GM23248 (cell line): ENCODE data around the gene ECT2L. TPM values are rescaled to one million over a fixed set of nuclear protein-coding genes. Genes with fewer than 3 reads are reported as not detected.

Source experiments
- DNase-seq: peaks from one replicate; pipeline ENCODE4 v3.0.0-alpha.2; 2015
- H2AFZ ChIP-seq: fragments of 200-600 bp; sonication (generic); 2 replicates; pipeline ENCODE4 v1.6.1; 2016; ENCODE audit warnings: antibody characterized with exemption
- H3F3A ChIP-seq: fragments of 200-600 bp; sonication (generic); 2 replicates; pipeline ENCODE4 v1.6.1; 2016; ENCODE audit warnings: mild to moderate bottlenecking, antibody characterized with exemption, mixed run types; ENCODE audit not compliant: insufficient read depth
- H3K27ac ChIP-seq: fragments of 200-600 bp; sonication (generic); 2 replicates; pipeline ENCODE4 v1.5.1; 2016; ENCODE audit warnings: mild to moderate bottlenecking
- H3K27me3 ChIP-seq: fragments of 200-600 bp; sonication (generic); replicated peaks from 2 replicates; pipeline ENCODE4 v1.6.1; 2016; ENCODE audit warnings: mild to moderate bottlenecking; ENCODE audit not compliant: insufficient read depth
- H3K36me3 ChIP-seq: fragments of 200-600 bp; sonication (generic); 2 replicates; pipeline ENCODE4 v1.6.1; 2016; ENCODE audit warnings: low read depth, mild to moderate bottlenecking
- H3K4me1 ChIP-seq: fragments of 200-600 bp; sonication (generic); 2 replicates; pipeline ENCODE4 v1.6.1; 2016; ENCODE audit warnings: mild to moderate bottlenecking; ENCODE audit not compliant: insufficient read depth
- H3K4me2 ChIP-seq: fragments of 200-600 bp; sonication (generic); one replicate; pipeline ENCODE4 v1.6.1; 2016; ENCODE audit warnings: mild to moderate bottlenecking; ENCODE audit not compliant: unreplicated experiment
- H3K4me3 ChIP-seq: fragments of 200-600 bp; sonication (generic); 2 replicates; pipeline ENCODE4 v1.5.1; 2016; ENCODE audit warnings: mild to moderate bottlenecking
- H3K79me2 ChIP-seq: fragments of 200-600 bp; sonication (generic); 2 replicates; pipeline ENCODE4 v1.6.1; 2016; ENCODE audit warnings: mild to moderate bottlenecking; ENCODE audit not compliant: insufficient read depth
- H3K9ac ChIP-seq: fragments of 200-600 bp; sonication (generic); 2 replicates; pipeline ENCODE4 v1.6.1; 2016; ENCODE audit warnings: mild to moderate bottlenecking
- H3K9me2 ChIP-seq: fragments of 200-600 bp; sonication (generic); 2 replicates; pipeline ENCODE4 v1.6.1; 2016; ENCODE audit warnings: mixed run types, mild to moderate bottlenecking, moderate library complexity; ENCODE audit not compliant: insufficient read depth
- H3K9me3 ChIP-seq: fragments of 200-600 bp; sonication (generic); one replicate; pipeline ENCODE4 v1.6.1; 2017; ENCODE audit warnings: low read depth
- H4K20me1 ChIP-seq: fragments of 200-600 bp; sonication (generic); 2 replicates; pipeline ENCODE4 v1.6.0; 2016; ENCODE audit not compliant: insufficient read depth
- EZH2 ChIP-seq: fragments of 200-600 bp; sonication (generic); IDR thresholded peaks from 2 replicates; pipeline ENCODE4 v1.6.1; 2018; ENCODE audit warnings: antibody characterized with exemption, mild to moderate bottlenecking; ENCODE audit not compliant: insufficient read depth, poor library complexity, severe bottlenecking
- EZH2phosphoT487 ChIP-seq: fragments of 200-600 bp; sonication (generic); IDR thresholded peaks from 2 replicates; pipeline ENCODE4 v1.6.1; 2018; ENCODE audit warnings: antibody characterized with exemption, moderate library complexity, mild to moderate bottlenecking, low read depth; ENCODE audit not compliant: insufficient read depth
- WGBS, 2 experiments: methylation state at CpG; one replicate each; pipeline ENCODE4 v1.1.6; 2015 to 2017; ENCODE audit warnings: low lambda C conversion rate in 2 of 2, low coverage in 1 of 2; ENCODE audit errors: missing lambda C conversion rate in 2 of 2; 5-methylcytosine and 5-hydroxymethylcytosine counted together
- in situ Hi-C: fragments of 300-500 bp; cut with MboI; formaldehyde crosslinking; loops from 2 replicates; pipeline ENCODE4 v1.15.0; 2020
- polyA plus RNA-seq: library from polyadenylated mRNA; unstranded; fragments of >200 nt; fragmentation: Nextera tagmentation; extraction: Ambion mirVana; gene quantifications from 2 replicates; pipeline ENCODE4 v1.2.1, GENCODE V29; 2016
- total RNA-seq: library from RNA; depleted of rRNA; stranded (reverse); fragments of >200 nt; shearing (Covaris generic); gene quantifications from 2 replicates; pipeline ENCODE4 v1.2.3, GENCODE V29; 2014

ECT2L gene
- total and polyA plus RNA-seq, 2 experiments from 2014 or later: not detected

DNA sequence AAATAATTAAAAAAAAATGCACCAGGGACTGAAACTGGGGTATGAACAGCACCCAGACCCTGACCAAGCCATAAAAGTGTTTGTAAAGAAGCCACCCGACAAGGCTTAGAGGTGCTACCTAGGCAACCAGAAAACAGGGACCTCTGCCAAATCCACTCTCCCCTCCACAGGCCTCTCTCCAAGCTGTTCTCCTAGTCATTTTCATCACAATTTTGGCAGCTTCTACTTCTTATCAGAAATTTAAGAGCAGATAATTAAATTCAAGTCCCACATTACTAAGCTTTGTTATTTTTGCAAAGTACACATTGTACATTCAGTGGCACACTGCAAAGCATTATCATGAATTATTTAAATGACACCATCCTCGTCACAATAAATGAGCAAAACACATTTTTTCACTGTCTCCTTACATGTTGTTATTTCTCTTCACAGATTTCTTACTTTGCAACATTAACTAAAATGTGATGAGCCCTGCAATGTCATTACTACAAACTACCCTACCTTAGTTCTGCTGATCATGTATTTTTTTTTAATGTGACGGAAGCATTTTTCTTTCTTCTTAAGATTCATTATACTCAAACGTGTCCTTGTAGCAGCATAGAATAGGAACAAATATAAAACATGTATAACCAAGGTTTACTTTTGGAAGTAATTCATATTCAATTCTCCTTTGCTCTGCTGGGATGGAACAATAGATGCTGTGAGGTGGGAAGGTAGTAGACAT, 38.1 kb downstream of the ECT2L start:
- no peaks in the 10 kb centered on the region for H3K36me3 ChIP-seq
- no peak overlapping the region for H3K9ac ChIP-seq
- in situ Hi-C loops: no loop called here
- no peaks in the 10 kb centered on the region for H3K9me2 ChIP-seq
- H3K4me1 ChIP-seq: no peaks in the 10 kb centered on the region
- H3K4me2 ChIP-seq: no peak overlapping the region
- H3K4me3 ChIP-seq: no peak overlapping the region
- DNase-seq: no peak
- H3K27ac ChIP-seq: no peak overlapping the region
- WGBS, 2 experiments: 68 to 72% methylated on average over 4 of the region's 4 CpGs
- TF ChIP-seq EZH2phosphoT487: no peak
- no peak for TF ChIP-seq EZH2
- no peaks in the 10 kb centered on the region for H3F3A ChIP-seq
- H3K9me3 ChIP-seq: no peaks in the 10 kb centered on the region
- no peaks in the 10 kb centered on the region for H4K20me1 ChIP-seq
- H3K27me3 ChIP-seq: no peaks in the 10 kb centered on the region
- no peaks in the 10 kb centered on the region for H3K79me2 ChIP-seq
- no peak overlapping the region for H2AFZ ChIP-seq

DNA sequence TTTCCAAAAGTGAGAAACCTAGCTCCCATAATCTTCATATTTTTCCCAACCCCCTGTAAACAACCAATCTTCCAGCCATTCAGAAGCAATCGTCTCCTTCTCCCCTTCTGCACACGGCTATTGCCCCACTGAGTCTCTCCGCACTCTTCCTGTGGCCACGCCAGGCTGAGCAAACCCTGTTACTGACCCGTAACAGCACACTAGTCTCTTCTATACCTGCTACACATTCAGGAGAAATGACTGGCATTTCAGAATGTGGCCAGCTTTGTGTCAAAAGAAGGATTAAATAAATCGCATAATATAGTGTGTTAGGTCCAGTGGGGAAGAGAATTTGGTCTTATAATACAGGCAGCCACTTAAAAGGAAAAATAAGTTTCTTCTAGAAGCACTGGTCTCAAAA, 41.4 kb downstream of the ECT2L start:
- H3K9me2 ChIP-seq: no peaks in the 10 kb centered on the region
- H3K4me2 ChIP-seq: no peak overlapping the region
- no peaks in the 10 kb centered on the region for H3K9me3 ChIP-seq
- no peaks in the 10 kb centered on the region for H3K4me1 ChIP-seq
- H3F3A ChIP-seq: no peaks in the 10 kb centered on the region
- no peaks in the 10 kb centered on the region for H3K27me3 ChIP-seq
- in situ Hi-C loops: no loop called here
- H2AFZ ChIP-seq: no peak overlapping the region
- no peak overlapping the region for H3K27ac ChIP-seq
- no peaks in the 10 kb centered on the region for H3K36me3 ChIP-seq
- 81 to 86% methylated on average over 6 of the region's 6 CpGs for WGBS, 2 experiments
- H3K4me3 ChIP-seq: no peak overlapping the region
- H3K9ac ChIP-seq: no peak overlapping the region
- H3K79me2 ChIP-seq: no peaks in the 10 kb centered on the region
- no peak for DNase-seq
- no peaks in the 10 kb centered on the region for H4K20me1 ChIP-seq
- TF ChIP-seq EZH2: no peak
- TF ChIP-seq EZH2phosphoT487: no peak

DNA sequence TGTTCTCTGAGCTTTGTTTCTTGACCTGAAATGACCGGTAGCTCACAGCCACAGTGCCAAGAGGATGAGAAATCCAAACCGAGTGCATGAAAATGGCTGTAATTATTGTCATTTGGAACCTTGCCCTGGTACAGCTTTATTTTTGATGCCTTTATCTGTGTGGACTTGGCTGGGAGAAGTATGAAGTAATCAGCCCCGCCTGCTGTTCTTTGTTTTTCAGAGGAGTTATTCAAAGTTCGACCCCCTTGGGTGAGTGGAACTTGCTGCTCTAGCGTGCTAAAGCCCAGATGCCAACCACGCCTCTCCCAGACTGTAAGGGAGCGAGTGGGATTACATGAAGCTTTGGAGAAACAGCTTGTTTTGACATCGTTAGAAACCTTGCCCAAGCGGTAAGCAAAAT, 48.3 kb downstream of the ECT2L start:
- no peaks in the 10 kb centered on the region for H3K79me2 ChIP-seq
- H2AFZ ChIP-seq: peak overlapping the region; percentile 71
- H3K4me1 ChIP-seq: peaks cover 9% of the 10 kb centered on the region
- peak overlapping the region; percentile 46 for H3K4me2 ChIP-seq
- H3K4me3 ChIP-seq: peak overlapping the region; percentile 19; the same call in 1 of the 2 replicates
- no peaks in the 10 kb centered on the region for H3K9me2 ChIP-seq
- H3F3A ChIP-seq: no peaks in the 10 kb centered on the region
- no peaks in the 10 kb centered on the region for H4K20me1 ChIP-seq
- 11 to 13% methylated on average over 9 of the region's 9 CpGs for WGBS, 2 experiments
- H3K9ac ChIP-seq: no peak overlapping the region
- H3K9me3 ChIP-seq: no peaks in the 10 kb centered on the region
- H3K27me3 ChIP-seq: no peaks in the 10 kb centered on the region
- no peak overlapping the region for H3K27ac ChIP-seq
- TF ChIP-seq EZH2 (no peak), EZH2phosphoT487 (no peak)
- in situ Hi-C loops: no loop called here
- peak; percentile 63 for DNase-seq
- H3K36me3 ChIP-seq: no peaks in the 10 kb centered on the region

DNA sequence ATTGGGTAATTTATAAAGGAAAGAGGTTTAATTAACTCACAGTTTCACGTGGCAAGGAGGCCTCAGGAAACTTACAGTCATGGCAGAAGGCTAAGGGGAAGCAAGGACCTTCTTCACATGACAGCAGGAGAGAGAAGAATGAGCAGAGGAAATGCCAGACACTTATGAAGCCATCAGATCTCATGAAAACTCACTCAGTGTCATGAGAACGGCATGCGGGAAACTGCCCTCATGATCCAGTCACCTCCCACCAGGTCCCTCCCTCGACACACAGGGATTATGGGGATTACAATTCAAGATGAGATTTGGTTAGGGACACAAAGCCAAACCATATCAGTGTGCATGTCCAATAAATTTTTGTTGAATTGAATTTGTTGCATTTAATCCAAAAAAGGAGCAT, 52.0 kb downstream of the ECT2L start:
- in situ Hi-C loops: no loop called here
- WGBS, 2 experiments: 83 to 88% methylated on average over 4 of the region's 4 CpGs

More for the DNA sequence above, 52.0 kb downstream of the ECT2L start:
- H4K20me1 ChIP-seq: no peaks in the 10 kb centered on the region
- H3K9me2 ChIP-seq: no peaks in the 10 kb centered on the region
- no peaks in the 10 kb centered on the region for H3K9me3 ChIP-seq
- no peak overlapping the region for H3K4me3 ChIP-seq
- 0 out of 2 replicates have a peak, but pooled peaks cover 4% of the 10 kb centered on the region for H3K27me3 ChIP-seq
- DNase-seq: no peak
- no peak overlapping the region for H2AFZ ChIP-seq
- TF ChIP-seq EZH2 (no peak), EZH2phosphoT487 (no peak)
- no peak overlapping the region for H3K4me2 ChIP-seq
- no peak overlapping the region for H3K9ac ChIP-seq
- no peak overlapping the region for H3K27ac ChIP-seq
- peaks cover 9% of the 10 kb centered on the region for H3K4me1 ChIP-seq
- H3F3A ChIP-seq: no peaks in the 10 kb centered on the region
- H3K36me3 ChIP-seq: no peaks in the 10 kb centered on the region
- H3K79me2 ChIP-seq: no peaks in the 10 kb centered on the region
